Adrenal gland (tissue), 5 donors: ENCODE measurements around the gene GIMAP7.

Source experiments
- POLR2A ChIP-seq, 2 donors: fragments of 450-650 bp; IDR thresholded peaks; one replicate each; pipeline ENCODE4 v1.6.1; 2017; ENCODE audit warnings: antibody characterized with exemption in 2 of 2, mild to moderate bottlenecking in 2 of 2, moderate library complexity in 1 of 2
- TF ChIP-seq, protein P1 (sequence below), 6 experiments: fragments of 450-650 bp in 4 of 6; fragments of 200-600 bp in 2 of 6; sonication (generic) in 1 of 6; IDR thresholded peaks; 1 replicate in 5 of 6; 2 replicates in 1 of 6; pipeline versions ENCODE4 v1.5.1 to v1.8.0; 2016 to 2021; ENCODE audit warnings: antibody characterized with exemption in 6 of 6, mild to moderate bottlenecking in 2 of 6, moderate library complexity in 1 of 6
- donor health status: DM: no; HTN: no; CAD: no.

- TF ChIP-seq, protein P1, sequence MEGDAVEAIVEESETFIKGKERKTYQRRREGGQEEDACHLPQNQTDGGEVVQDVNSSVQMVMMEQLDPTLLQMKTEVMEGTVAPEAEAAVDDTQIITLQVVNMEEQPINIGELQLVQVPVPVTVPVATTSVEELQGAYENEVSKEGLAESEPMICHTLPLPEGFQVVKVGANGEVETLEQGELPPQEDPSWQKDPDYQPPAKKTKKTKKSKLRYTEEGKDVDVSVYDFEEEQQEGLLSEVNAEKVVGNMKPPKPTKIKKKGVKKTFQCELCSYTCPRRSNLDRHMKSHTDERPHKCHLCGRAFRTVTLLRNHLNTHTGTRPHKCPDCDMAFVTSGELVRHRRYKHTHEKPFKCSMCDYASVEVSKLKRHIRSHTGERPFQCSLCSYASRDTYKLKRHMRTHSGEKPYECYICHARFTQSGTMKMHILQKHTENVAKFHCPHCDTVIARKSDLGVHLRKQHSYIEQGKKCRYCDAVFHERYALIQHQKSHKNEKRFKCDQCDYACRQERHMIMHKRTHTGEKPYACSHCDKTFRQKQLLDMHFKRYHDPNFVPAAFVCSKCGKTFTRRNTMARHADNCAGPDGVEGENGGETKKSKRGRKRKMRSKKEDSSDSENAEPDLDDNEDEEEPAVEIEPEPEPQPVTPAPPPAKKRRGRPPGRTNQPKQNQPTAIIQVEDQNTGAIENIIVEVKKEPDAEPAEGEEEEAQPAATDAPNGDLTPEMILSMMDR (IDR thresholded peaks at IDR 0.05), result no peak
- no peak for TF ChIP-seq POLR2A (IDR thresholded peaks at IDR 0.05)
These were observed 48.2 kb upstream of the GIMAP7 start for GRCh38 chr7:150466477-150466876.
